HepG2 (cell line): ENCODE data around the gene MYCBPAP. TPM values are rescaled to one million over a fixed set of nuclear protein-coding genes. Genes with fewer than 3 reads are reported as not detected.
A peak's percentile ranks its signal among the peaks of the same experiment; 100 is the strongest.

Source experiments
- ATAC-seq: fragments of 200-7000 bp; cut with Tn5 transposase; 3 replicates; pipeline ENCODE4 v1.9.1; 2020; ENCODE audit warnings: mild to moderate bottlenecking, moderate library complexity
- BruUV-seq: library from RNA; stranded (reverse); fragments of 400-500 nt; replicated peaks from 2 replicates; lab custom pipeline; 2021; lab: Mats Ljungman, UMichigan
- CTCF ChIA-PET: fragments of 300-600 bp; formaldehyde crosslinking; extraction: SDS; loops from one replicate; lab custom pipeline; 2021; ENCODE audit warnings: low total read pairs, inconsistent platforms, low intra/inter-chr PET ratio; lab: Yijun Ruan, JAX
- POLR2A ChIA-PET: fragments of 350-600 bp; sonication (Branson Sonifier 250); formaldehyde crosslinking; loops from one replicate; lab custom pipeline; 2020; ENCODE audit warnings: antibody characterized with exemption, inconsistent platforms; lab: Yijun Ruan, JAX
- DNase-seq: peaks from one replicate; pipeline ENCODE4 v3.0.0-alpha.2; 2015; ENCODE audit warnings: low spot score
- FAIRE-seq: peaks from 3 replicates; lab custom pipeline; 2011; peaks lifted over from hg19 to GRCh38; lab: Jason Lieb, UNC
- H2AFZ ChIP-seq: one replicate; pipeline ENCODE4 v1.6.1; 2011; ENCODE audit warnings: low read length, inconsistent platforms
- H3K27ac ChIP-seq: fragments of 300-600 bp; 3 replicates; pipeline ENCODE4 v1.8.0; 2011; ENCODE audit warnings: mixed run types, mild to moderate bottlenecking, mixed read lengths, low read length, inconsistent platforms; ENCODE audit not compliant: insufficient read depth; ENCODE audit errors: extremely low read length
- H3K27me3 ChIP-seq, 2 experiments: fragments of 200-600 bp in 1 of 2; 2 replicates in 1 of 2; 3 replicates in 1 of 2; pipeline versions ENCODE4 v1.6.0 to v1.8.0; 2011; ENCODE audit warnings: low read length in 2 of 2, mild to moderate bottlenecking in 2 of 2, moderate library complexity in 2 of 2, inconsistent platforms in 1 of 2; ENCODE audit not compliant: insufficient read depth in 2 of 2, control insufficient read depth in 1 of 2
- H3K36me3 ChIP-seq, 2 experiments: fragments of 200-600 bp in 1 of 2; replicated peaks in 1 of 2; 2 replicates in 1 of 2; 3 replicates in 1 of 2; pipeline versions ENCODE4 v1.5.1 to v1.8.0; 2011; ENCODE audit warnings: low read length in 2 of 2, inconsistent platforms in 1 of 2; ENCODE audit not compliant: insufficient read depth in 2 of 2, control insufficient read depth in 1 of 2
- H3K4me1 ChIP-seq: 2 replicates; pipeline ENCODE4 v1.5.1; 2012; ENCODE audit warnings: low read length, inconsistent platforms; ENCODE audit not compliant: insufficient read depth
- H3K4me2 ChIP-seq: 2 replicates; pipeline ENCODE4 v1.6.0; 2011; ENCODE audit warnings: low read depth, low read length, inconsistent platforms
- H3K4me3 ChIP-seq, 3 experiments: fragments of 200-600 bp in 1 of 3; sonication (generic), shearing (Covaris generic) in 1 of 3; replicated peaks in 1 of 3; 2 replicates each; pipeline ENCODE4 v1.5.1; 2011 to 2016; ENCODE audit warnings: low read length in 3 of 3, inconsistent platforms in 2 of 3, low read depth in 2 of 3, mild to moderate bottlenecking in 2 of 3, control low read depth in 1 of 3, mixed read lengths in 1 of 3; ENCODE audit not compliant: insufficient read depth in 1 of 3
- H3K79me2 ChIP-seq: one replicate; pipeline ENCODE4 v1.6.1; 2011; ENCODE audit warnings: low read length, inconsistent platforms; ENCODE audit not compliant: insufficient read depth
- H3K9ac ChIP-seq: 2 replicates; pipeline ENCODE4 v1.6.0; 2011; ENCODE audit warnings: mild to moderate bottlenecking, low read depth, low read length, inconsistent platforms; ENCODE audit not compliant: insufficient read depth
- H3K9me3 ChIP-seq: 2 replicates; pipeline ENCODE4 v1.5.1; 2012; ENCODE audit warnings: mild to moderate bottlenecking, low read length
- H4K20me1 ChIP-seq: 2 replicates; pipeline ENCODE4 v1.6.0; 2011; ENCODE audit warnings: inconsistent platforms, mild to moderate bottlenecking, low read length, moderate library complexity; ENCODE audit not compliant: insufficient read depth
- ATRX ChIP-seq: sonication (generic); formaldehyde crosslinking; IDR thresholded peaks from 2 replicates; pipeline ENCODE4 v1.4.0; 2020; ENCODE audit warnings: missing genetic modification reagents, borderline replicate concordance
- BRCA1 ChIP-seq: sonication (generic); formaldehyde crosslinking; IDR thresholded peaks from 2 replicates; pipeline ENCODE4 v1.4.0; 2020; ENCODE audit warnings: missing genetic modification reagents
- EZH2 ChIP-seq: conservative IDR thresholded peaks from 2 replicates; pipeline ENCODE4 v1.6.1; 2012; ENCODE audit warnings: mild to moderate bottlenecking, low read depth, low read length, moderate library complexity
- GRHL1 ChIP-seq: sonication (generic); formaldehyde crosslinking; conservative IDR thresholded peaks from 2 replicates; pipeline ENCODE4 v1.8.0; 2022; ENCODE audit warnings: missing genetic modification reagents
- IKZF4 ChIP-seq: sonication (generic); formaldehyde crosslinking; IDR thresholded peaks from 2 replicates; pipeline ENCODE4 v1.5.1; 2020; ENCODE audit warnings: borderline replicate concordance, mild to moderate bottlenecking, low read depth, missing genetic modification reagents; ENCODE audit errors: not compliant biosample characterization
- KAT7 ChIP-seq: IDR thresholded peaks from 2 replicates; pipeline ENCODE4 v1.6.1; 2018; ENCODE audit warnings: borderline replicate concordance, missing compliant biosample characterization
- KMT2A ChIP-seq: sonication (generic); formaldehyde crosslinking; IDR thresholded peaks from 2 replicates; pipeline ENCODE4 v1.4.0; 2020; ENCODE audit warnings: missing genetic modification reagents
- MED8 ChIP-seq: sonication (generic); formaldehyde crosslinking; IDR thresholded peaks from 2 replicates; pipeline ENCODE4 v1.8.1; 2023; ENCODE audit warnings: mild to moderate bottlenecking, missing genetic modification reagents; ENCODE audit not compliant: insufficient replicate concordance
- SIX1 ChIP-seq: sonication (generic); formaldehyde crosslinking; IDR thresholded peaks from 2 replicates; pipeline ENCODE4 v1.4.0; 2020; ENCODE audit warnings: missing genetic modification reagents, borderline replicate concordance
- SMARCE1 ChIP-seq: fragments of 450-650 bp; IDR thresholded peaks from 2 replicates; pipeline ENCODE4 v1.6.1; 2017; ENCODE audit warnings: borderline replicate concordance
- TEAD3 ChIP-seq: optimal IDR thresholded peaks from 2 replicates; pipeline ENCODE3; 2016; ENCODE audit warnings: borderline replicate concordance
- ZFP82 ChIP-seq: sonication (generic); formaldehyde crosslinking; IDR thresholded peaks from 2 replicates; pipeline ENCODE4 v1.5.1; 2020; ENCODE audit warnings: mild to moderate bottlenecking, missing genetic modification reagents, borderline replicate concordance
- ZNF354B ChIP-seq: sonication (generic); formaldehyde crosslinking; IDR thresholded peaks from 2 replicates; pipeline ENCODE4 v1.8.0; 2022; ENCODE audit warnings: mild to moderate bottlenecking, missing genetic modification reagents
- ZNF605 ChIP-seq: sonication (generic); formaldehyde crosslinking; IDR thresholded peaks from 2 replicates; pipeline ENCODE4 v1.8.0; 2022; ENCODE audit warnings: mild to moderate bottlenecking, missing genetic modification reagents
- ZNF609 ChIP-seq: sonication (generic); formaldehyde crosslinking; IDR thresholded peaks from 2 replicates; pipeline ENCODE4 v1.4.0; 2020; ENCODE audit warnings: mild to moderate bottlenecking, missing genetic modification reagents, borderline replicate concordance
- ZNF713 ChIP-seq: sonication (generic); formaldehyde crosslinking; IDR thresholded peaks from 2 replicates; pipeline ENCODE4 v1.4.0; 2020; ENCODE audit warnings: mild to moderate bottlenecking, missing genetic modification reagents
- WGBS: methylation state at CpG from one replicate; pipeline ENCODE4 v1.1.6; 2017; ENCODE audit warnings: low lambda C conversion rate; 5-methylcytosine and 5-hydroxymethylcytosine counted together
- in situ Hi-C: cut with HindIII; loops from 2 replicates; pipeline ENCODE4 v1.10.0; 2017; ENCODE audit warnings: low pct_unique_long_range_greater_than_20kb; ENCODE audit not compliant: extremely low pct_ligation_motif_present
- intact Hi-C: fragments of 100-400 bp; cut with micrococcal nuclease; formaldehyde crosslinking; loops from one replicate; pipeline ENCODE4 v1.10.0; 2022; ENCODE audit not compliant: unreplicated experiment
- polyA plus RNA-seq, 8 experiments: library from polyadenylated mRNA; depleted of rRNA in 3 of 8; stranded (reverse) in 7 of 8; unstranded in 1 of 8; fragments of >200 nt; fragmentation: Illumina TruSeq in 4 of 8; extraction: Trizol in 4 of 8; gene quantifications; 2 replicates each; pipeline versions ENCODE4 v1.2.1 to v1.2.3, GENCODE V29; 2011 to 2016; ENCODE audit warnings: low read depth in 4 of 8, missing spikeins in 1 of 8, mixed read lengths in 1 of 8; ENCODE audit not compliant: insufficient read depth in 1 of 8
- total RNA-seq, 5 experiments: library from RNA; depleted of rRNA; stranded (reverse); fragments of >200 nt; fragmentation: Illumina TruSeq; extraction: Trizol; gene quantifications; 2 replicates each; pipeline ENCODE4 v1.2.3, GENCODE V29; 2016; ENCODE audit warnings: low read depth in 1 of 5

Gene MYCBPAP
- total and polyA plus RNA-seq, 2 of the 13 experiments (the other 11 are each of a cell fraction or from before 2014, with no cell fraction given), result 0.22 to 0.24 TPM

- ChIA-PET CTCF (no interaction called here), POLR2A (interaction anchor here (0.7 to 2.8 kb wide), 11 partner anchors 9 to 233 kb away, joined by 3 to 23 read pairs (median 6); partner anchors contain the start of genes ACSF2, CHAD and LRRC59)
- Histone ChIP-seq H3K27me3 (no peaks in the 10 kb centered on the region), H3K9me3 (no peaks in the 10 kb centered on the region), H3K79me2 (no peaks in the 10 kb centered on the region), H3K36me3 (peaks cover 10 to 24% of the 10 kb centered on the region in 2 experiments; a peak in 4 of 5 replicates), H4K20me1 (no peaks in the 10 kb centered on the region; the same call in 1 of the 2 replicates), H3K4me1 (peaks cover 24% of the 10 kb centered on the region), H3K4me3 (peak overlapping the region in 1 of 3 experiments; percentile 18; a peak in 1 of 6 replicates), H3K27ac (peak overlapping the region; percentile 41), H2AFZ (no peak overlapping the region), H3K4me2 (peak overlapping the region; percentile 62), H3K9ac (peak overlapping the region; percentile 17; the same call in 1 of the 2 replicates)
- WGBS, result 21% methylated on average over 15 of the region's 16 CpGs
- FAIRE-seq (peak; percentile 96), ATAC-seq (peak; percentile 89), DNase-seq (peak; percentile 95)
- no TSS peak for BruUV-seq
- in situ Hi-C loops, result no loop called here
- intact Hi-C loops, result loop anchor here (1.0 kb wide), 1 partner anchor 63 kb away; no protein-coding TSS in a partner anchor
- TF ChIP-seq ZFP82, result no peak
- TF ChIP-seq ZNF609, result peak; percentile 46; the same call in 1 of the 2 replicates
- TF ChIP-seq BRCA1 (CRISPR knock-in tag), result no peak
- TF ChIP-seq SMARCE1, result no peak
- TF ChIP-seq MED8 (CRISPR knock-in tag), result no peak
- no peak for TF ChIP-seq GRHL1 (CRISPR knock-in tag)
- TF ChIP-seq IKZF4 (CRISPR knock-in tag), result no peak
- TF ChIP-seq KAT7 (CRISPR knock-in tag), result peak; percentile 84; the same call in 1 of the 2 replicates
- peak; percentile 71 for TF ChIP-seq TEAD3 (CRISPR knock-in tag)
- no peak for TF ChIP-seq ZNF713 (CRISPR knock-in tag)
- peak; percentile 47; the same call in 1 of the 2 replicates for TF ChIP-seq ZNF605 (CRISPR knock-in tag)
- no peak; the same call in 1 of the 2 replicates for TF ChIP-seq KMT2A (CRISPR knock-in tag)
- TF ChIP-seq EZH2, result no peak
- no peak for TF ChIP-seq ATRX (CRISPR knock-in tag)
- no peak for TF ChIP-seq ZNF354B (CRISPR knock-in tag)
- no peak for TF ChIP-seq SIX1 (CRISPR knock-in tag)
Observed at GRCh38 chr17:50458701-50459676, 49.2 kb upstream of the MYCBPAP start.
